Brain microvascular endothelial cell (primary cell): Measurements from ENCODE around the gene FADS2.

Source experiments
- DNase-seq: peaks from one replicate; pipeline ENCODE4 v3.0.0-alpha.2; 2020
- H3K27ac ChIP-seq: fragments of 250-450 bp; sonication (Bioruptor Pico); 2 replicates; pipeline ENCODE4 v1.5.1; 2020; ENCODE audit warnings: mild to moderate bottlenecking, moderate library complexity
- H3K27me3 ChIP-seq: fragments of 250-450 bp; sonication (Bioruptor Pico); replicated peaks from 2 replicates; pipeline ENCODE4 v1.5.1; 2020; ENCODE audit warnings: mild to moderate bottlenecking
- H3K36me3 ChIP-seq: fragments of 250-450 bp; sonication (Bioruptor Pico); replicated peaks from 2 replicates; pipeline ENCODE4 v1.5.1; 2020; ENCODE audit warnings: mild to moderate bottlenecking
- H3K4me3 ChIP-seq: 2 replicates; pipeline ENCODE4 v1.5.1; 2011; ENCODE audit warnings: low read depth, mild to moderate bottlenecking, control low read depth, low read length, moderate library complexity
- in situ Hi-C: cut with HindIII; loops from 2 replicates; pipeline ENCODE4 v1.10.0; 2017; ENCODE audit warnings: low sequenced_read_pairs, low pct_ligation_motif_present
- TF ChIP-seq, protein P1 (sequence below): IDR thresholded peaks from 2 replicates; pipeline ENCODE4 v1.5.1; 2011; ENCODE audit warnings: low read depth, mild to moderate bottlenecking, moderate library complexity, low read length, control low read depth, inconsistent platforms; ENCODE audit errors: missing control alignments

FADS2 gene

DNA sequence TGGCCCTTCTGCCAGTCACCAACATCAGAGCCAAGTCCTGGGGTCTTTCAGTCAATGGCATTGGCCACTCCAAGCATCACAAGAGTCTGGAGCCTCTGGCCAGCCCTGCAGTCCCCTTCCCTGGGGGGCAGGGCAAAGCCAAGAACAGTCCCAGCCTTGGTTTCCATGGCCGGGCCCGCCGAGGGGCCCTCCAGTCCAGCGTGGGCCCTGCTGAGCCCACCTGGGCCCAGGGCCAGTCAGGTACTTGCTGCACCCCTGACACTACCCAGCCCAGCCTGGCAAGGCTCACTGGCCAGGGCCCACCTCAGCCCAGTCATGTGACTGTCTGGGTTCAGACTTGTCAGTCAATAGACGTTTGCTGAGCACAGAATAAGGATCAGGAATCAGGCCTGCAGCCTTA lies 46.5 kb upstream of the FADS2 start:
- H3K27ac ChIP-seq: no peak overlapping the region

GRCh38 chr11:61782299-61782698 lies 45.8 kb upstream of the FADS2 start:
- TF ChIP-seq, protein P1, sequence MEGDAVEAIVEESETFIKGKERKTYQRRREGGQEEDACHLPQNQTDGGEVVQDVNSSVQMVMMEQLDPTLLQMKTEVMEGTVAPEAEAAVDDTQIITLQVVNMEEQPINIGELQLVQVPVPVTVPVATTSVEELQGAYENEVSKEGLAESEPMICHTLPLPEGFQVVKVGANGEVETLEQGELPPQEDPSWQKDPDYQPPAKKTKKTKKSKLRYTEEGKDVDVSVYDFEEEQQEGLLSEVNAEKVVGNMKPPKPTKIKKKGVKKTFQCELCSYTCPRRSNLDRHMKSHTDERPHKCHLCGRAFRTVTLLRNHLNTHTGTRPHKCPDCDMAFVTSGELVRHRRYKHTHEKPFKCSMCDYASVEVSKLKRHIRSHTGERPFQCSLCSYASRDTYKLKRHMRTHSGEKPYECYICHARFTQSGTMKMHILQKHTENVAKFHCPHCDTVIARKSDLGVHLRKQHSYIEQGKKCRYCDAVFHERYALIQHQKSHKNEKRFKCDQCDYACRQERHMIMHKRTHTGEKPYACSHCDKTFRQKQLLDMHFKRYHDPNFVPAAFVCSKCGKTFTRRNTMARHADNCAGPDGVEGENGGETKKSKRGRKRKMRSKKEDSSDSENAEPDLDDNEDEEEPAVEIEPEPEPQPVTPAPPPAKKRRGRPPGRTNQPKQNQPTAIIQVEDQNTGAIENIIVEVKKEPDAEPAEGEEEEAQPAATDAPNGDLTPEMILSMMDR: no peak
- DNase-seq: no peak
- H3K36me3 ChIP-seq: peaks cover 80% of the 10 kb centered on the region
- in situ Hi-C loops: no loop called here
- H3K4me3 ChIP-seq: no peak overlapping the region
- H3K27me3 ChIP-seq: no peaks in the 10 kb centered on the region
- no peak overlapping the region for H3K27ac ChIP-seq

More for the DNA sequence above, 46.5 kb upstream of the FADS2 start:
- H3K27me3 ChIP-seq: no peaks in the 10 kb centered on the region
- DNase-seq: no peak
- no peak overlapping the region for H3K4me3 ChIP-seq
- in situ Hi-C loops: no loop called here
- TF ChIP-seq, protein P1: no peak
- H3K36me3 ChIP-seq: peaks cover 74% of the 10 kb centered on the region

DNA sequence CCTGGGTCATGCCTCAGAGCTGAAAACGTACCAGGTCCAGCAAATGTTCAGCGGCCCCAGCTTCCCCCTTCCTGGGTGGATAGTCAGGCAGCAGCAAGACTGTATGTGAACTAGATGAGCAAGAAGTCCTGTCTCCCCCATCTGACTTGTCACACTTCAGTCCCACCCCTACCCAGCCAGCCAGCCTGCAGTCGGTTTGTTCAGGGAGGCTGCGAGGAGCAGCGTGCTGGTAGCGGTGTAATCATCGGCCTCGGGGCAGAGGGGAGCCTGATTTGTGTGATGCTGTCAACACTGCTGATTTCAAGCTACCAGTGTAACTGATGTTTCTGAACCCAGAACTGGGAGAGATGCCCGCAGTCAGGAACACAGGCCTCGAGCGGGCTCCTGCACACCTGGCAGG lies 45.3 kb upstream of the FADS2 start:
- DNase-seq: no peak
- in situ Hi-C loops: no loop called here
- TF ChIP-seq, protein P1: no peak
- no peak overlapping the region for H3K4me3 ChIP-seq
- no peaks in the 10 kb centered on the region for H3K27me3 ChIP-seq
- no peak overlapping the region for H3K27ac ChIP-seq
- peaks cover 81% of the 10 kb centered on the region for H3K36me3 ChIP-seq

DNA sequence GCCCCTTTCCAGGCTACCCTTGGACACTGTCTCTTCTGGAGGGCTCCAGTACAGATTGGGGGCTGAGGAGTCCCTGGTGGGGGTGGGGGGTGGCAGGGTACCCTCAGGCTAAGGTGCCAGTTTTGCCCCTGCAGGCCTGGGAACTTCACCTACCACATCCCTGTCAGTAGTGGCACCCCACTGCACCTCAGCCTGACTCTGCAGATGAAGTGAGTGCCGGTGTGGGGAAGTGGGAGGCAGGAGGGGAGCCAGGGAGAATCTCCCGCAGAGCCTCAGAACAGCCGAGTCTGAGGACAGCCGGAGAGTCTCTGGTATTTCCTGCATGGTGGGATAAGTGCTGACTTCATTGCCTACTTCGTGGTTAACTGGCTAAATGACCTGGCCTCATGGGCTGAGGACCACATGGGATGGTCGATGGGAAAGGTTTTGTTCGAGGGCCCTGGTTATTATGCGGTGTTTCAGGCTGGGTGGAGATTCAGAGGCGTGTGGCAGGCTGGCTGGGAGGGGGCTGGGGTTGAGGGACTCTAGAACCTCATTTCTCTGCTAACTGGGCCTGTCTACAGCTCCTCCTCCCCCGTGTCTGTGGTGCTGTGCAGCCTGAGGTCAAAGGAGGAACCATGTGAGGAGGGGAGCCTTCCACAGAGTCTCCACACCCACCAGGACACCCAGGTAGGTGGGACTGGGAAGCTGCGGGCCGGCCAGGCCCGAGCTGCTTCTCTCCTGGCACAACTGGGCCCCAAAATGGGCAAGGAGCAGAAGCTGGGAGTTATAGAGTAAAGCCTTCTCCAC lies 44.2 kb upstream of the FADS2 start:
- peak overlapping the region; percentile 47 for H3K27ac ChIP-seq
- H3K4me3 ChIP-seq: no peak overlapping the region
- TF ChIP-seq, protein P1: no peak
- in situ Hi-C loops: no loop called here
- peaks cover 81% of the 10 kb centered on the region for H3K36me3 ChIP-seq
- no peaks in the 10 kb centered on the region for H3K27me3 ChIP-seq
- peak; percentile 70 for DNase-seq

DNA sequence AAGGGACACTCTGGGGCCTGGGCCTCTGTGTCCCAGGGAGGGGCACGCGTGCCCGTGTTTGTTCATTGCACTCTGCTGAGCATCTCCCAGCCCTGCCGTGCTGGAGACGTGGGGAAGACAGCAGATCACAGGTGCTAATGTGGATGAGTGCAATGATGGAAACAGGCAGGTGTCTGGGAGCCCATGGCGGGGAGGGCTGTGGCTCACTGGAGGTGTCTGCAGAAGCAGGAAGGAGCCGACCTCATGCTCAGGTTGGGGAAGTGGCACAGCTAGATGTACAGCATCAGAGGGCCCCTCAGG lies 43.6 kb upstream of the FADS2 start:
- H3K27me3 ChIP-seq: no peaks in the 10 kb centered on the region

More for the DNA sequence above, 43.6 kb upstream of the FADS2 start:
- TF ChIP-seq, protein P1: no peak
- H3K27ac ChIP-seq: no peak overlapping the region
- H3K4me3 ChIP-seq: no peak overlapping the region
- in situ Hi-C loops: no loop called here
- no peak for DNase-seq
- peaks cover 84% of the 10 kb centered on the region for H3K36me3 ChIP-seq
